ENCODE results near the gene TMEM132C. TPM values are rescaled to one million over a fixed set of nuclear protein-coding genes. Genes with fewer than 3 reads are reported as not detected.

Gene TMEM132C
- total and polyA plus RNA-seq, 2 of the 8 experiments (the other 6 are each of a cell fraction or from before 2014, with no cell fraction given): 0.23 to 0.76 TPM

GRCh38 chr12:128420163-128420562, 153.2 kb downstream of the TMEM132C start:
- H3K56ac ChIP-seq (replicated peaks; ENCODE audit: insufficient read length, low read depth, low read length): no peak overlapping the region
- WGBS, 2 experiments (ENCODE audit: extremely low coverage in 1 of 2, insufficient coverage in 1 of 2, insufficient read length in 1 of 2, insufficient replicate concordance in 2 of 2, low coverage in 1 of 2, low lambda C conversion rate in 2 of 2, missing lambda C conversion rate in 1 of 2): 83% methylated on average over 2 of the region's 2 CpGs; no CpG with 5 or more reads in 1 of the 2 experiments

More at GRCh38 chr12:128420163-128420562, 153.2 kb downstream of the TMEM132C start:
- H3K9ac ChIP-seq (replicated peaks in 1 of 4; ENCODE audit: extremely low read depth in 1 of 4, low read depth in 3 of 4, low read length in 3 of 4): no peak overlapping the region
- no peak overlapping the region for H3K27ac ChIP-seq (ENCODE audit: low read depth, low read length)
- H3K79me1 ChIP-seq (ENCODE audit: low read depth, low read length): no peaks in the 10 kb centered on the region
- FAIRE-seq (no peak), DNase-seq (ENCODE audit: low read depth in 1 of 2, low spot score in 2 of 2) (no peak)
- no peak overlapping the region for H2BK12ac ChIP-seq (ENCODE audit: low read depth, low read length)
- H3K14ac ChIP-seq (ENCODE audit: insufficient read length): no peak overlapping the region
- H3K18ac ChIP-seq (ENCODE audit: extremely low read depth, low read length): no peak overlapping the region
- H3K36me3 ChIP-seq (ENCODE audit: control insufficient read depth in 2 of 4, insufficient read depth in 4 of 4, low read length in 3 of 4): no peaks in the 10 kb centered on the region
- H3K23me2 ChIP-seq (ENCODE audit: low read depth, low read length): no peaks in the 10 kb centered on the region
- no peak overlapping the region for H3K4me3 ChIP-seq (ENCODE audit: extremely low read depth in 1 of 4, insufficient read depth in 2 of 4, low read depth in 3 of 4, low read length in 4 of 4)
- H4K20me1 ChIP-seq (replicated peaks in 1 of 2; ENCODE audit: control insufficient read depth in 1 of 2, insufficient read depth in 2 of 2, low read length in 2 of 2): no peaks in the 10 kb centered on the region
- no peak overlapping the region for H4K91ac ChIP-seq (replicated peaks; ENCODE audit: insufficient read length, low read length)
- H2BK20ac ChIP-seq (ENCODE audit: low read length): no peak overlapping the region
- H2AFZ ChIP-seq (ENCODE audit: low read length): no peak overlapping the region
- no peak overlapping the region for H3K23ac ChIP-seq (ENCODE audit: insufficient read length)
- ChIA-PET POLR2A (ENCODE audit: partially characterized antibody) (no interaction called here), CTCF (ENCODE audit: partially characterized antibody) (interaction anchor here (1.4 kb wide), 1 partner anchor 161 kb away, joined by 5 read pairs; no protein-coding TSS in a partner anchor)
- H3K4me1 ChIP-seq (replicated peaks in 1 of 4; ENCODE audit: control insufficient read depth in 3 of 4, insufficient read depth in 4 of 4, low read length in 3 of 4): no peaks in the 10 kb centered on the region
- no peak overlapping the region for H2BK120ac ChIP-seq (replicated peaks; ENCODE audit: low read depth, low read length)
- H4K8ac ChIP-seq (ENCODE audit: extremely low read depth, insufficient read depth, low read length): no peak overlapping the region
- no peaks in the 10 kb centered on the region for H3K9me3 ChIP-seq (ENCODE audit: insufficient read depth in 2 of 2, low read depth in 1 of 2, low read length in 1 of 2)
- no peak overlapping the region for H3K4me2 ChIP-seq (ENCODE audit: insufficient read depth in 1 of 2, low read depth in 2 of 2, low read length in 2 of 2)
- H3K27me3 ChIP-seq (replicated peaks in 1 of 4; ENCODE audit: control insufficient read depth in 3 of 4, extremely low read depth in 1 of 4, insufficient read depth in 3 of 4, low read length in 3 of 4): no peaks in the 10 kb centered on the region; a peak in 2 of 7 replicates
- no peak overlapping the region for H4K5ac ChIP-seq (ENCODE audit: insufficient read length, low read depth, low read length)
- no peaks in the 10 kb centered on the region for H3K79me2 ChIP-seq (ENCODE audit: control insufficient read depth in 1 of 2, insufficient read depth in 2 of 2, low read length in 2 of 2)
- H2AK5ac ChIP-seq (ENCODE audit: low read depth, low read length): no peak overlapping the region
- H2BK15ac ChIP-seq (ENCODE audit: low read length): no peak overlapping the region
- no peak overlapping the region for H3K4ac ChIP-seq (replicated peaks; ENCODE audit: insufficient read length, low read depth, low read length)
- TF ChIP-seq TCF12 (IDR thresholded peaks at IDR 0.05; ENCODE audit: low read depth, low read length) (no peak), RAD21 (IDR thresholded peaks at IDR 0.05 in 1 of 2, conservative IDR thresholded peaks at IDR 0.05 in 1 of 2; ENCODE audit: low read depth in 2 of 2, low read length in 2 of 2) (no peak), HDAC2 (IDR thresholded peaks at IDR 0.05; ENCODE audit: borderline replicate concordance in 1 of 2, low read depth in 2 of 2, low read length in 2 of 2) (no peak), CHD2 (IDR thresholded peaks at IDR 0.05; ENCODE audit: low read length) (no peak)
- no peak overlapping the region for H2BK5ac ChIP-seq (ENCODE audit: low read depth, low read length)
